Measurements from ENCODE around the gene TTLL6.

TTLL6 gene

DNA sequence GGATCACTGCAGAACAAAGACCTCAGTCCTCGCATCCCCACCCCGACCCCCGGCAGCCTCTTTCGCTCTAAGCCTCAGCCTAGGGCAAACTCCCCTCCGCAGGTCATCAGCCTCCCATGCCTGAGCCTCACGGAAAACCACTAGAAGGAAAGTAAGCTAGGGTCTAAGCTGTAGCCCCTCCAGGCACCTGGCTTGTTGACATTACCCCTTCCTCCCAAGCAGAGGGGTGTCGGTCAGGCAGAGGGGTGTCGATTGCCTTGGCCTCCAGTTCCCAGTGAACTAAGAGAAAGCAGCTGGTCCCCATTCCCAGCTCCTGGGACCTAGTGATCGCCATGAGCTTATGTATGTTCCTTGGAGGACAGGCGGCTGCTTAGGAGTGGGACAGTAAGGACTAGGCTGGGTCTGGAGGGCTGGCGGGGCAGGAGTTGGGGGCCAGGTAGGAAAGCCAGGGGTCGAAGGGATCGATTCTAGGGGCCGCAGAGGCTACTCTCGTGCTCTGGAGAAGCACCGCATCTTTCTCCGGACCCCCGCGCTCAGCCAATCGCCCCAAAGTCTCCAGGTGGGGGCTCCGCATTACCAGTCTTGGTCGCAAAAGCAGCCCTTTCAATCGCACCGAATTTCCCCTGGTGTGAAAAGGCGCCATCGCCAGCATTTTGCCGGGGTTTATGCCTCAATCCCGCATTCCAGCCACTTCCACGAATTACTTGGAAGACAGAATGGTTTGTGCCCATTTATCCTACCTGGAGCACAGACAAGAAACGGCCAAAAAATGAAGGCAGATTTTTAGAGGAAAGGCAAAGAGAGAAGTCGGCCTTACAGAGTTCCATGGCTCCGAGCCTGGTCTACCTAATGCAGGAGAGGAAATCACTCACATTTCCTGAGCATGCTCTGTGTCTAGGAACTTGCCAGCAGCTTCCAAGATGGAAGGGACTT is 67.1 kb downstream of the TTLL6 start:
- Histone ChIP-seq H3K27me3 (ENCODE audit: insufficient read depth, poor library complexity, severe bottlenecking) (peaks cover 92% of the 10 kb centered on the region), H3K4me3 (replicated peaks; ENCODE audit: insufficient read depth, low read length) (no peak overlapping the region), H3K27ac (replicated peaks) (no peak overlapping the region)
- no peak for TF ChIP-seq GABPA (IDR thresholded peaks at IDR 0.05; ENCODE audit: low read depth)
- TF ChIP-seq SPI1 (IDR thresholded peaks at IDR 0.05; ENCODE audit: borderline replicate concordance, low read depth) = no peak
- no peak for TF ChIP-seq POLR2AphosphoS5 (IDR thresholded peaks at IDR 0.05; ENCODE audit: low read depth)
- TF ChIP-seq, protein P1, sequence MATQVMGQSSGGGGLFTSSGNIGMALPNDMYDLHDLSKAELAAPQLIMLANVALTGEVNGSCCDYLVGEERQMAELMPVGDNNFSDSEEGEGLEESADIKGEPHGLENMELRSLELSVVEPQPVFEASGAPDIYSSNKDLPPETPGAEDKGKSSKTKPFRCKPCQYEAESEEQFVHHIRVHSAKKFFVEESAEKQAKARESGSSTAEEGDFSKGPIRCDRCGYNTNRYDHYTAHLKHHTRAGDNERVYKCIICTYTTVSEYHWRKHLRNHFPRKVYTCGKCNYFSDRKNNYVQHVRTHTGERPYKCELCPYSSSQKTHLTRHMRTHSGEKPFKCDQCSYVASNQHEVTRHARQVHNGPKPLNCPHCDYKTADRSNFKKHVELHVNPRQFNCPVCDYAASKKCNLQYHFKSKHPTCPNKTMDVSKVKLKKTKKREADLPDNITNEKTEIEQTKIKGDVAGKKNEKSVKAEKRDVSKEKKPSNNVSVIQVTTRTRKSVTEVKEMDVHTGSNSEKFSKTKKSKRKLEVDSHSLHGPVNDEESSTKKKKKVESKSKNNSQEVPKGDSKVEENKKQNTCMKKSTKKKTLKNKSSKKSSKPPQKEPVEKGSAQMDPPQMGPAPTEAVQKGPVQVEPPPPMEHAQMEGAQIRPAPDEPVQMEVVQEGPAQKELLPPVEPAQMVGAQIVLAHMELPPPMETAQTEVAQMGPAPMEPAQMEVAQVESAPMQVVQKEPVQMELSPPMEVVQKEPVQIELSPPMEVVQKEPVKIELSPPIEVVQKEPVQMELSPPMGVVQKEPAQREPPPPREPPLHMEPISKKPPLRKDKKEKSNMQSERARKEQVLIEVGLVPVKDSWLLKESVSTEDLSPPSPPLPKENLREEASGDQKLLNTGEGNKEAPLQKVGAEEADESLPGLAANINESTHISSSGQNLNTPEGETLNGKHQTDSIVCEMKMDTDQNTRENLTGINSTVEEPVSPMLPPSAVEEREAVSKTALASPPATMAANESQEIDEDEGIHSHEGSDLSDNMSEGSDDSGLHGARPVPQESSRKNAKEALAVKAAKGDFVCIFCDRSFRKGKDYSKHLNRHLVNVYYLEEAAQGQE (IDR thresholded peaks at IDR 0.05; ENCODE audit: insufficient replicate concordance, low read depth) = no peak
- no peak for DNase-seq (ENCODE audit: low read depth in 1 of 2, low spot score in 1 of 2)

DNA sequence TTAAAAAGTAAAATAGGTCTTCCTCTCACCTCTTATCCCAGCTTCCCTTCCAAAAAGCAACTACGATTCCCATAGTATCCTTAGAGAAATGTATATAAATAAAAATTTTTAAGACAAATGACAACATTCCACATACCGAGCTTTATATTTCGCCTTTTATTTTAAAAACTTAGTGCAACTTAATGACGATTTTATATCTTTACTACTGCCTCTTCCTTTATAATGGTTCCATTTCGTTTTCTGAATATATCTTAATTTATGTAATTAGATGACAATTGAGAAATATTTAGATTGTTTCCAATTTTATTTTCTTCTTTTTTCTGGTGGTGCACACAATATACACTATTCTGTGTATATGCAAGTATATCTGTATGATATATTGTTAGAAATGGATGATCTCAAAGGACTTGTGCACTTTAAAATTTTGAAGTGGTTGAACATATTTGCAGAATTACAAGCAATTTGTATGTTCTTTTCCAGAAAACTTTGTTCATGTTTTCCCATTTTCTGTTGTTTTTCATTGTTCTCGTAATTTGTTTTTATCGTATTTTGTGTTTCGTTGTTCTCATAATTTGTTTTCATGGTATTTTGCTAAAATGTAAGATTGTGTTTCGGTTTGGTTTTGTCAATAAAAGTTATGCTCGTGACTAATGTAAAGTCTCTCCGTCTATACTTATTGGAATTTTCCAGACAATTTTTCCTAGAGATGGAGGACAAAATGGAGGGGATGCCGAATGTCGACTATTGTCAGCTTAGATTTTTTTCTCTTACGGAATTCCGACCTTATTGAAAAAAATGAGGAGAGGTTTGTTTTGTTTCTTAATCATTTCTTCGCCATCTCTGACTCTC is 68.1 kb downstream of the TTLL6 start:
- DNase-seq (ENCODE audit: low read depth in 1 of 2, low spot score in 1 of 2) = no peak
- TF ChIP-seq, protein P2, sequence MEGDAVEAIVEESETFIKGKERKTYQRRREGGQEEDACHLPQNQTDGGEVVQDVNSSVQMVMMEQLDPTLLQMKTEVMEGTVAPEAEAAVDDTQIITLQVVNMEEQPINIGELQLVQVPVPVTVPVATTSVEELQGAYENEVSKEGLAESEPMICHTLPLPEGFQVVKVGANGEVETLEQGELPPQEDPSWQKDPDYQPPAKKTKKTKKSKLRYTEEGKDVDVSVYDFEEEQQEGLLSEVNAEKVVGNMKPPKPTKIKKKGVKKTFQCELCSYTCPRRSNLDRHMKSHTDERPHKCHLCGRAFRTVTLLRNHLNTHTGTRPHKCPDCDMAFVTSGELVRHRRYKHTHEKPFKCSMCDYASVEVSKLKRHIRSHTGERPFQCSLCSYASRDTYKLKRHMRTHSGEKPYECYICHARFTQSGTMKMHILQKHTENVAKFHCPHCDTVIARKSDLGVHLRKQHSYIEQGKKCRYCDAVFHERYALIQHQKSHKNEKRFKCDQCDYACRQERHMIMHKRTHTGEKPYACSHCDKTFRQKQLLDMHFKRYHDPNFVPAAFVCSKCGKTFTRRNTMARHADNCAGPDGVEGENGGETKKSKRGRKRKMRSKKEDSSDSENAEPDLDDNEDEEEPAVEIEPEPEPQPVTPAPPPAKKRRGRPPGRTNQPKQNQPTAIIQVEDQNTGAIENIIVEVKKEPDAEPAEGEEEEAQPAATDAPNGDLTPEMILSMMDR (IDR thresholded peaks at IDR 0.05; ENCODE audit: insufficient read depth, low read length) = no peak
- TF ChIP-seq, protein P1 (IDR thresholded peaks at IDR 0.05; ENCODE audit: insufficient replicate concordance, low read depth) = no peak
- TF ChIP-seq SPI1 (IDR thresholded peaks at IDR 0.05; ENCODE audit: borderline replicate concordance, low read depth) (no peak), GABPA (IDR thresholded peaks at IDR 0.05; ENCODE audit: low read depth) (no peak), POLR2AphosphoS5 (IDR thresholded peaks at IDR 0.05; ENCODE audit: low read depth) (no peak)
- no peak overlapping the region for H3K4me3 ChIP-seq (replicated peaks; ENCODE audit: insufficient read depth, low read length)
- peaks cover 91% of the 10 kb centered on the region for H3K27me3 ChIP-seq (ENCODE audit: insufficient read depth, poor library complexity, severe bottlenecking)
- H3K27ac ChIP-seq (replicated peaks) = no peak overlapping the region

DNA sequence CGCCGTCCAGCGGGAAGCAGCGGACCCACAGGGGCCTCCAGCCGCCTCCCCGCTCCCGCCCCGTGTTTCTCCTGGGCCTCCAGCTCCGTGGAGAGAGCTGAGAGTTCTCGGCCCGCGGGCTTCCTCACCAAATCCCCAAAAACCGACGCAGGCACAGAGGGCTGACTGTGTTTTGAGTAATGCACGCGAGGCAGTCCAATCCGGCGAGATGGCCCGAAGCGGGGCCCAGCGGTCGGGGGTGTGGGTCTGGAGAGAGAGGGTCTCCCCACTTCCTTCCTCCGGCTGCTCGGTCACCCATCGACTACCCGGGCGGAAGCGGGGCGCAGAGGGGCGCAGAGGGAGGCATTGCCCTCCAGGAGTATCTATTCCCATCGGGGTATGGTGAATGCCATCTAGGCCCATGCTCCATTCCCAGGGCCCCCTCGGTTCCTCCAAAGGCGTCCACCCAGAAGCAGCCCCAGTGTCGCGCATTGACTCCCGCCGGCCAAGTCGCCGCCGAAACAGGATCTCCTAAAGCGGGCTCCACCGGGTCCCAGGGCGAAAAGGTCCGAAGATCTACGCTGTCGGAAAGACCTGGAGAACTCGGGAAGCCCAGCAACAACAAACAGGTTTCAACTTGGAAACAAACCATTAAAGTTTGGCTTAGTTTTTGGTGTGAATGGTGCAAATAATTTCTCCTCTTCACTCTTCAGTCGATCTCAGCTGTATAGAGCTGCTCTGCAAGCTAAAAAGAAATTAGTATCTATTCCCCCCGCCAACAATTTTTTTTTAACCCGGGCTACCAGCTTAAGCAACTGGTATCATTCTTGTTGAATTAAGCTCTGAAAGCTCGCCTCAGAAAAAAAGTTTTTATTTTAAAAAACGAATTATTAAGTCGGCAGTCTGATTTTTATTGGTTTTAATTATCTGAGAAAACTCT is 69.3 kb downstream of the TTLL6 start:
- Histone ChIP-seq H3K27ac (replicated peaks) (no peak overlapping the region), H3K4me3 (replicated peaks; ENCODE audit: insufficient read depth, low read length) (no peak overlapping the region), H3K27me3 (ENCODE audit: insufficient read depth, poor library complexity, severe bottlenecking) (peaks cover 91% of the 10 kb centered on the region)
- TF ChIP-seq, protein P2 (IDR thresholded peaks at IDR 0.05; ENCODE audit: insufficient read depth, low read length) = no peak
- TF ChIP-seq POLR2AphosphoS5 (IDR thresholded peaks at IDR 0.05; ENCODE audit: low read depth) = no peak
- TF ChIP-seq, protein P1 (IDR thresholded peaks at IDR 0.05; ENCODE audit: insufficient replicate concordance, low read depth) = no peak
- no peak for DNase-seq (ENCODE audit: low read depth in 1 of 2, low spot score in 1 of 2)

Data from HL-60 (cell line).